IMR-90 (cell line): ENCODE measurements around the gene EPHA2. TPM values are rescaled to one million over a fixed set of nuclear protein-coding genes. Genes with fewer than 3 reads are reported as not detected.
A peak's percentile ranks its signal among the peaks of the same experiment; 100 is the strongest.

ENCODE experiments used
- ATAC-seq: fragments of 200-7000 bp; cut with Tn5 transposase; 2 replicates; pipeline ENCODE4 v1.9.1; 2020; ENCODE audit warnings: low read depth, mild to moderate bottlenecking, moderate library complexity
- BruUV-seq: library from RNA; stranded (reverse); fragments of 400-500 nt; replicated peaks from 2 replicates; lab custom pipeline; 2021; lab: Mats Ljungman, UMichigan
- CTCF ChIA-PET: fragments of 300-600 bp; formaldehyde crosslinking; extraction: SDS; loops from one replicate; lab custom pipeline; 2021; ENCODE audit warnings: antibody characterized with exemption; lab: Yijun Ruan, JAX
- POLR2A ChIA-PET: fragments of 300-600 bp; sonication (Branson Sonifier 250); formaldehyde crosslinking; loops from one replicate; lab custom pipeline; 2022; ENCODE audit warnings: antibody characterized with exemption; ENCODE audit not compliant: unreplicated experiment; lab: Charles Lee
- DNase-seq: peaks from one replicate; pipeline ENCODE4 v3.0.0; 2013
- H2AFZ ChIP-seq: replicated peaks from 2 replicates; pipeline ENCODE3; 2013; ENCODE audit warnings: low read length, mild to moderate bottlenecking; ENCODE audit not compliant: poor library complexity
- H2AK5ac ChIP-seq: 2 replicates; pipeline ENCODE4 v1.6.1; 2013; ENCODE audit warnings: low read depth, low read length, inconsistent platforms
- H2AK9ac ChIP-seq: replicated peaks from 2 replicates; pipeline ENCODE3; 2013; ENCODE audit warnings: mild to moderate bottlenecking, low read depth, low read length, moderate library complexity; ENCODE audit not compliant: poor library complexity
- H2BK120ac ChIP-seq: 2 replicates; pipeline ENCODE4 v1.6.1; 2013; ENCODE audit warnings: low read depth, low read length, inconsistent platforms
- H2BK15ac ChIP-seq: 3 replicates; pipeline ENCODE4 v1.6.1; 2013; ENCODE audit warnings: low read depth, low read length, inconsistent platforms
- H2BK20ac ChIP-seq: 2 replicates; pipeline ENCODE4 v1.6.1; 2013; ENCODE audit warnings: low read depth, mild to moderate bottlenecking, inconsistent platforms, low read length, moderate library complexity
- H2BK5ac ChIP-seq: 2 replicates; pipeline ENCODE4 v1.6.1; 2013; ENCODE audit warnings: mild to moderate bottlenecking, low read depth, low read length, inconsistent platforms; ENCODE audit not compliant: poor library complexity, severe bottlenecking
- H3K14ac ChIP-seq: replicated peaks from 2 replicates; pipeline ENCODE4 v1.6.1; 2013; ENCODE audit warnings: low read depth, low read length, inconsistent platforms
- H3K18ac ChIP-seq: 2 replicates; pipeline ENCODE4 v1.6.1; 2013; ENCODE audit warnings: low read depth, low read length, control low read depth
- H3K23ac ChIP-seq: 2 replicates; pipeline ENCODE4 v1.6.1; 2013; ENCODE audit warnings: low read depth, low read length, inconsistent platforms
- H3K27ac ChIP-seq: 2 replicates; pipeline ENCODE4 v1.5.1; 2013; ENCODE audit warnings: mild to moderate bottlenecking, control low read depth, low read length; ENCODE audit not compliant: insufficient read depth
- H3K27me3 ChIP-seq: 2 replicates; pipeline ENCODE4 v1.6.1; 2013; ENCODE audit warnings: low read length; ENCODE audit not compliant: control insufficient read depth, insufficient read depth
- H3K36me3 ChIP-seq: 2 replicates; pipeline ENCODE4 v1.6.1; 2013; ENCODE audit warnings: low read length, mixed read lengths; ENCODE audit not compliant: control insufficient read depth, insufficient read depth
- H3K4ac ChIP-seq: 2 replicates; pipeline ENCODE4 v1.6.1; 2013; ENCODE audit warnings: low read depth, low read length, inconsistent platforms
- H3K4me1 ChIP-seq: 2 replicates; pipeline ENCODE4 v1.6.1; 2013; ENCODE audit warnings: low read length, mixed read lengths; ENCODE audit not compliant: control insufficient read depth, insufficient read depth
- H3K4me2 ChIP-seq: 2 replicates; pipeline ENCODE4 v1.6.1; 2013; ENCODE audit warnings: low read depth, mild to moderate bottlenecking, control low read depth, low read length, moderate library complexity
- H3K4me3 ChIP-seq: 2 replicates; pipeline ENCODE4 v1.5.1; 2013; ENCODE audit warnings: low read depth, mild to moderate bottlenecking, control low read depth, low read length, moderate library complexity; ENCODE audit not compliant: insufficient read depth
- H3K56ac ChIP-seq: 2 replicates; pipeline ENCODE4 v1.6.1; 2013; ENCODE audit warnings: low read length, inconsistent platforms; ENCODE audit not compliant: insufficient read depth; ENCODE audit errors: extremely low read depth
- H3K79me1 ChIP-seq, 2 experiments: 2 replicates each; pipeline ENCODE4 v1.6.1; 2013; ENCODE audit warnings: low read length in 2 of 2, inconsistent platforms in 1 of 2, low read depth in 1 of 2
- H3K9ac ChIP-seq: 2 replicates; pipeline ENCODE4 v1.6.1; 2013; ENCODE audit warnings: low read depth, low read length, control low read depth
- H3K9me1 ChIP-seq: 2 replicates; pipeline ENCODE4 v1.6.1; 2013; ENCODE audit warnings: low read length, inconsistent platforms; ENCODE audit not compliant: insufficient read depth
- H3K9me3 ChIP-seq: 2 replicates; pipeline ENCODE4 v1.6.1; 2013; ENCODE audit warnings: low read length; ENCODE audit not compliant: control insufficient read depth, insufficient read depth
- H4K20me1 ChIP-seq: 2 replicates; pipeline ENCODE4 v1.6.1; 2013; ENCODE audit warnings: low read length, inconsistent platforms; ENCODE audit not compliant: insufficient read depth
- H4K5ac ChIP-seq: 2 replicates; pipeline ENCODE4 v1.6.1; 2013; ENCODE audit warnings: mild to moderate bottlenecking, low read depth, low read length, control low read depth
- H4K8ac ChIP-seq, 2 experiments: 2 replicates each; pipeline ENCODE4 v1.6.1; 2013; ENCODE audit warnings: low read depth in 2 of 2, low read length in 2 of 2, control low read depth in 1 of 2, inconsistent platforms in 1 of 2
- H4K91ac ChIP-seq: 2 replicates; pipeline ENCODE4 v1.6.1; 2013; ENCODE audit warnings: low read depth, low read length, inconsistent platforms; ENCODE audit not compliant: insufficient read depth
- BHLHE40 ChIP-seq: fragments of 150-350 bp; IDR thresholded peaks from 2 replicates; pipeline ENCODE4 v1.6.1; 2016; ENCODE audit warnings: mild to moderate bottlenecking, low read depth, low read length
- CEBPB ChIP-seq: IDR thresholded peaks from 2 replicates; pipeline ENCODE4 v1.6.1; 2012; ENCODE audit warnings: low read depth, low read length, improper control_type of control experiment
- CHD1 ChIP-seq: IDR thresholded peaks from 2 replicates; pipeline ENCODE4 v1.6.1; 2012; ENCODE audit warnings: low read depth, low read length, improper control_type of control experiment
- FOS ChIP-seq: fragments of 150-350 bp; IDR thresholded peaks from 2 replicates; pipeline ENCODE4 v1.6.1; 2016; ENCODE audit warnings: low read depth, low read length
- MAFK ChIP-seq: IDR thresholded peaks from 2 replicates; pipeline ENCODE4 v1.6.1; 2012; ENCODE audit warnings: low read depth, low read length, improper control_type of control experiment
- MAZ ChIP-seq: IDR thresholded peaks from 2 replicates; pipeline ENCODE4 v1.6.1; 2012; ENCODE audit warnings: low read depth, mild to moderate bottlenecking, low read length, improper control_type of control experiment, moderate library complexity, borderline replicate concordance
- MXI1 ChIP-seq: IDR thresholded peaks from 2 replicates; pipeline ENCODE4 v1.6.1; 2012; ENCODE audit warnings: low read depth, mild to moderate bottlenecking, low read length, moderate library complexity, borderline replicate concordance
- NFE2L2 ChIP-seq: fragments of 150-350 bp; IDR thresholded peaks from 2 replicates; pipeline ENCODE4 v1.6.1; 2016; ENCODE audit warnings: low read depth, mild to moderate bottlenecking, low read length
- POLR2A ChIP-seq: IDR thresholded peaks from 2 replicates; pipeline ENCODE4 v1.6.1; 2012; ENCODE audit warnings: mild to moderate bottlenecking, low read depth, low read length
- RAD21 ChIP-seq: IDR thresholded peaks from 2 replicates; pipeline ENCODE4 v1.6.1; 2012; ENCODE audit warnings: low read length, improper control_type of control experiment
- RCOR1 ChIP-seq: IDR thresholded peaks from 2 replicates; pipeline ENCODE4 v1.6.1; 2012; ENCODE audit warnings: mild to moderate bottlenecking, low read length, improper control_type of control experiment; ENCODE audit not compliant: insufficient replicate concordance
- RFX5 ChIP-seq: IDR thresholded peaks from 2 replicates; pipeline ENCODE4 v1.8.0; 2012; ENCODE audit warnings: low read depth, mild to moderate bottlenecking, low read length, moderate library complexity
- SMC3 ChIP-seq: fragments of 150-350 bp; IDR thresholded peaks from 2 replicates; pipeline ENCODE4 v1.6.1; 2016; ENCODE audit warnings: low read depth, mild to moderate bottlenecking, antibody characterized with exemption, low read length, moderate library complexity
- USF2 ChIP-seq: fragments of 150-350 bp; IDR thresholded peaks from 2 replicates; pipeline ENCODE4 v1.6.1; 2017; ENCODE audit warnings: mild to moderate bottlenecking, antibody characterized with exemption, low read length, low read depth
- WGBS, 2 experiments: methylation state at CpG; one replicate each; pipeline versions ENCODE4 v1.1.5 to v1.1.7; 2013; ENCODE audit warnings: missing lambda C conversion rate in 2 of 2; ENCODE audit not compliant: insufficient read length in 1 of 2; ENCODE audit errors: extremely low coverage in 2 of 2; 5-methylcytosine and 5-hydroxymethylcytosine counted together
- dilution Hi-C: fragments of 300-500 bp; cut with HindIII; formaldehyde crosslinking; loops from one replicate; pipeline ENCODE4 v1.14.3; 2018; ENCODE audit warnings: low sequenced_read_pairs; ENCODE audit not compliant: unreplicated experiment
- in situ Hi-C: fragments of 300-500 bp; cut with MboI; formaldehyde crosslinking; loops from 3 replicates; pipeline ENCODE4 v1.14.3; 2019; ENCODE audit warnings: low sequenced_read_pairs, inconsistent platforms, mixed read lengths
- intact Hi-C: fragments of 100-400 bp; cut with micrococcal nuclease; formaldehyde crosslinking; loops from 2 replicates; pipeline ENCODE4 v1.10.0; 2022
- polyA plus RNA-seq, 3 experiments: library from polyadenylated mRNA; depleted of rRNA; stranded (reverse); fragments of >200 nt; gene quantifications; 2 replicates each; pipeline ENCODE4 v1.2.3, GENCODE V29; 2012; ENCODE audit warnings: low replicate concordance in 1 of 3
- total RNA-seq: library from RNA; depleted of rRNA; stranded (reverse); fragments of >200 nt; gene quantifications from 2 replicates; pipeline ENCODE4 v1.2.3, GENCODE V29; 2012
- TF ChIP-seq, protein P1 (sequence below): conservative IDR thresholded peaks from 2 replicates; pipeline ENCODE4 v1.5.1; 2012; ENCODE audit warnings: mild to moderate bottlenecking, low read depth, low read length, improper control_type of control experiment
- TF ChIP-seq, protein P2 (sequence below): fragments of 150-350 bp; IDR thresholded peaks from 2 replicates; pipeline ENCODE4 v1.6.1; 2016; ENCODE audit warnings: low read depth, mild to moderate bottlenecking, low read length, moderate library complexity, borderline replicate concordance

The EPHA2 gene
- total and polyA plus RNA-seq, 2 of the 4 experiments (the other 2 are of a cell fraction): 24.0 to 72.6 TPM

GRCh38 chr1:16124377-16125087, 31.3 kb downstream of the EPHA2 start:
- dilution Hi-C loops (no loop called here), intact Hi-C loops (no loop called here), in situ Hi-C loops (no loop called here)
- no peak overlapping the region for H3K4me2 ChIP-seq
- no peak overlapping the region for H2BK15ac ChIP-seq
- H3K18ac ChIP-seq: no peak overlapping the region
- BruUV-seq: TSS peak; percentile 83
- H3K27me3 ChIP-seq: no peaks in the 10 kb centered on the region
- no peak overlapping the region for H3K27ac ChIP-seq
- H4K91ac ChIP-seq: no peak overlapping the region
- peaks cover 6 to 56% of the 10 kb centered on the region in 2 experiments for H3K79me1 ChIP-seq
- no peak overlapping the region for H3K9ac ChIP-seq
- no peak overlapping the region for H4K5ac ChIP-seq
- 80% methylated on average over 3 of the region's 18 CpGs; no CpG with 5 or more reads in 1 of the 2 experiments for WGBS, 2 experiments
- no peak overlapping the region for H4K8ac ChIP-seq
- no peak overlapping the region for H2BK20ac ChIP-seq
- H3K23ac ChIP-seq: no peak overlapping the region
- peaks cover 13% of the 10 kb centered on the region for H3K4me1 ChIP-seq
- CTCF ChIA-PET: no interaction called here
- H3K14ac ChIP-seq: no peak overlapping the region
- no peak overlapping the region for H2BK5ac ChIP-seq
- no peaks in the 10 kb centered on the region for H3K9me3 ChIP-seq
- no peak overlapping the region for H2AFZ ChIP-seq
- H2AK5ac ChIP-seq: no peak overlapping the region
- H3K56ac ChIP-seq: no peak overlapping the region
- H2BK120ac ChIP-seq: no peak overlapping the region
- POLR2A ChIA-PET: no interaction called here
- H3K36me3 ChIP-seq: peaks cover 53% of the 10 kb centered on the region
- no peak overlapping the region for H3K4ac ChIP-seq
- peaks cover 49% of the 10 kb centered on the region for H4K20me1 ChIP-seq
- peaks cover 13% of the 10 kb centered on the region for H3K9me1 ChIP-seq
- no peak overlapping the region for H2AK9ac ChIP-seq
- ATAC-seq: no peak
- TF ChIP-seq CEBPB (no peak), MAFK (no peak), BHLHE40 (no peak), NFE2L2 (no peak), POLR2A (no peak), MXI1 (no peak), FOS (no peak), RCOR1 (no peak), USF2 (no peak), RAD21 (no peak), CHD1 (no peak), MAZ (no peak), RFX5 (no peak), SMC3 (no peak)
- TF ChIP-seq, protein P1, sequence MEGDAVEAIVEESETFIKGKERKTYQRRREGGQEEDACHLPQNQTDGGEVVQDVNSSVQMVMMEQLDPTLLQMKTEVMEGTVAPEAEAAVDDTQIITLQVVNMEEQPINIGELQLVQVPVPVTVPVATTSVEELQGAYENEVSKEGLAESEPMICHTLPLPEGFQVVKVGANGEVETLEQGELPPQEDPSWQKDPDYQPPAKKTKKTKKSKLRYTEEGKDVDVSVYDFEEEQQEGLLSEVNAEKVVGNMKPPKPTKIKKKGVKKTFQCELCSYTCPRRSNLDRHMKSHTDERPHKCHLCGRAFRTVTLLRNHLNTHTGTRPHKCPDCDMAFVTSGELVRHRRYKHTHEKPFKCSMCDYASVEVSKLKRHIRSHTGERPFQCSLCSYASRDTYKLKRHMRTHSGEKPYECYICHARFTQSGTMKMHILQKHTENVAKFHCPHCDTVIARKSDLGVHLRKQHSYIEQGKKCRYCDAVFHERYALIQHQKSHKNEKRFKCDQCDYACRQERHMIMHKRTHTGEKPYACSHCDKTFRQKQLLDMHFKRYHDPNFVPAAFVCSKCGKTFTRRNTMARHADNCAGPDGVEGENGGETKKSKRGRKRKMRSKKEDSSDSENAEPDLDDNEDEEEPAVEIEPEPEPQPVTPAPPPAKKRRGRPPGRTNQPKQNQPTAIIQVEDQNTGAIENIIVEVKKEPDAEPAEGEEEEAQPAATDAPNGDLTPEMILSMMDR: no peak
- TF ChIP-seq, protein P2, sequence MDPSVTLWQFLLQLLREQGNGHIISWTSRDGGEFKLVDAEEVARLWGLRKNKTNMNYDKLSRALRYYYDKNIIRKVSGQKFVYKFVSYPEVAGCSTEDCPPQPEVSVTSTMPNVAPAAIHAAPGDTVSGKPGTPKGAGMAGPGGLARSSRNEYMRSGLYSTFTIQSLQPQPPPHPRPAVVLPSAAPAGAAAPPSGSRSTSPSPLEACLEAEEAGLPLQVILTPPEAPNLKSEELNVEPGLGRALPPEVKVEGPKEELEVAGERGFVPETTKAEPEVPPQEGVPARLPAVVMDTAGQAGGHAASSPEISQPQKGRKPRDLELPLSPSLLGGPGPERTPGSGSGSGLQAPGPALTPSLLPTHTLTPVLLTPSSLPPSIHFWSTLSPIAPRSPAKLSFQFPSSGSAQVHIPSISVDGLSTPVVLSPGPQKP: no peak
- no peak overlapping the region for H3K4me3 ChIP-seq
- no peak for DNase-seq
